Measurements from ENCODE around the gene BICRA. TPM values are rescaled to one million over a fixed set of nuclear protein-coding genes. Genes with fewer than 3 reads are reported as not detected.

BICRA gene
- total and polyA plus RNA-seq, 2 of the 8 experiments (the other 6 are each of a cell fraction or from before 2014, with no cell fraction given), result 1.5 to 29.2 TPM

DNA sequence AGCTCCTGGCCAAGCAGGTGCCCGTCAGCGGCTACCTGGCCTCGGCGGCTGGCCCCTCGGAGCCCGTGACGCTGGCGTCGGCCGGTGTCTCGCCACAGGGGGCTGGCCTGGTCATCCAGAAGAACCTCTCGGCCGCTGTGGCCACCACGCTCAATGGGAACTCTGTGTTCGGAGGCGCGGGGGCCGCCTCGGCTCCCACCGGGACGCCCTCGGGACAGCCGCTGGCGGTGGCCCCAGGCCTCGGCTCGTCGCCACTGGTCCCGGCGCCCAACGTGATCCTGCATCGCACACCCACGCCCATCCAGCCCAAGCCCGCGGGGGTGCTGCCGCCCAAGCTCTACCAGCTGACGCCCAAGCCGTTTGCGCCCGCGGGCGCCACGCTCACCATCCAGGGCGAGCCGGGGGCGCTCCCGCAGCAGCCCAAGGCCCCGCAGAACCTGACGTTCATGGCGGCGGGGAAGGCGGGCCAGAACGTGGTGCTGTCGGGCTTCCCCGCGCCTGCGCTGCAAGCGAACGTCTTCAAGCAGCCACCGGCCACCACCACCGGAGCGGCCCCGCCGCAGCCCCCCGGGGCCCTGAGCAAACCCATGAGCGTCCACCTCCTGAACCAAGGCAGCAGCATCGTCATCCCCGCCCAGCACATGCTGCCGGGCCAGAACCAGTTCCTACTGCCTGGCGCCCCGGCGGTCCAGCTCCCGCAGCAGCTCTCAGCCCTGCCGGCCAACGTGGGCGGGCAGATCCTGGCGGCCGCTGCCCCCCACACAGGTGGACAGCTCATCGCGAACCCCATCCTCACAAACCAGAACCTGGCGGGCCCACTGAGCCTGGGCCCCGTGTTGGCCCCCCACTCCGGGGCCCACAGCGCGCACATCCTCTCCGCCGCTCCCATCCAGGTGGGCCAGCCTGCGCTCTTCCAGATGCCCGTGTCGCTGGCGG, 71.3 kb downstream of the BICRA start (continued):
- TF ChIP-seq POU5F1 (IDR thresholded peaks at IDR 0.05; ENCODE audit: low read depth, low read length) (no peak), RNF2 (IDR thresholded peaks at IDR 0.05; ENCODE audit: borderline replicate concordance, low read depth, low read length, missing control alignments, poor library complexity, severe bottlenecking) (no peak), RBBP5 (IDR thresholded peaks at IDR 0.05; ENCODE audit: borderline replicate concordance, low read depth, low read length) (no peak), SAP30 (IDR thresholded peaks at IDR 0.05; ENCODE audit: insufficient read depth, insufficient replicate concordance, low read length) (no peak), TEAD4 (IDR thresholded peaks at IDR 0.05; ENCODE audit: low read depth, low read length) (no peak), RAD21 (IDR thresholded peaks at IDR 0.05 in 1 of 2, conservative IDR thresholded peaks at IDR 0.05 in 1 of 2; ENCODE audit: low read depth in 2 of 2, low read length in 2 of 2) (no peak), TAF1 (IDR thresholded peaks at IDR 0.05; ENCODE audit: low read depth, low read length) (no peak), SP1 (IDR thresholded peaks at IDR 0.05; ENCODE audit: low read depth, low read length) (no peak)
- TF ChIP-seq, protein P1, sequence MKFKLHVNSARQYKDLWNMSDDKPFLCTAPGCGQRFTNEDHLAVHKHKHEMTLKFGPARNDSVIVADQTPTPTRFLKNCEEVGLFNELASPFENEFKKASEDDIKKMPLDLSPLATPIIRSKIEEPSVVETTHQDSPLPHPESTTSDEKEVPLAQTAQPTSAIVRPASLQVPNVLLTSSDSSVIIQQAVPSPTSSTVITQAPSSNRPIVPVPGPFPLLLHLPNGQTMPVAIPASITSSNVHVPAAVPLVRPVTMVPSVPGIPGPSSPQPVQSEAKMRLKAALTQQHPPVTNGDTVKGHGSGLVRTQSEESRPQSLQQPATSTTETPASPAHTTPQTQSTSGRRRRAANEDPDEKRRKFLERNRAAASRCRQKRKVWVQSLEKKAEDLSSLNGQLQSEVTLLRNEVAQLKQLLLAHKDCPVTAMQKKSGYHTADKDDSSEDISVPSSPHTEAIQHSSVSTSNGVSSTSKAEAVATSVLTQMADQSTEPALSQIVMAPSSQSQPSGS (IDR thresholded peaks at IDR 0.05; ENCODE audit: low read length), result no peak

Measured in H1 (cell line).